Esophagus muscularis mucosa (tissue), 4 donors: ENCODE measurements around the gene ASIC2.

Experiments
- CTCF ChIP-seq, 3 experiments: fragments of 200-600 bp in 2 of 3; fragments of 450-650 bp in 1 of 3; sonication (generic) in 2 of 3; IDR thresholded peaks; one replicate each; pipeline ENCODE4 v1.5.1; 2017 to 2019; ENCODE audit warnings: antibody characterized with exemption in 3 of 3, mild to moderate bottlenecking in 2 of 3, moderate library complexity in 1 of 3
- EP300 ChIP-seq: sonication (generic); formaldehyde crosslinking; IDR thresholded peaks from one replicate; pipeline ENCODE4 v1.6.1; 2017; ENCODE audit warnings: antibody characterized with exemption
- POLR2A ChIP-seq: fragments of 450-650 bp; IDR thresholded peaks from one replicate; pipeline ENCODE4 v1.6.1; 2017; ENCODE audit warnings: antibody characterized with exemption, moderate library complexity, mild to moderate bottlenecking, low read depth

GRCh38 chr17:33294994-33295393, 1.9 kb upstream of the ASIC2 start:
- no peak for TF ChIP-seq CTCF (IDR thresholded peaks at IDR 0.05)
- TF ChIP-seq POLR2A: no peak
- TF ChIP-seq EP300: no peak
